B cell (primary cell): ENCODE results near the gene MYO1E. TPM values are rescaled to one million over a fixed set of nuclear protein-coding genes. Genes with fewer than 3 reads are reported as not detected.

Experiments
- ATAC-seq: fragments of 200-7000 bp; cut with Tn5 transposase; one replicate; pipeline ENCODE4 v1.10.0; 2021; ENCODE audit warnings: low read depth, mild to moderate bottlenecking, moderate number of reproducible peaks, moderate library complexity
- CTCF ChIA-PET: fragments of 350-600 bp; sonication (Branson Sonifier 250); formaldehyde crosslinking; loops from one replicate; lab custom pipeline; 2021; ENCODE audit warnings: antibody characterized with exemption, inconsistent platforms; lab: Charles Lee
- POLR2A ChIA-PET: fragments of 350-600 bp; sonication (Branson Sonifier 250); formaldehyde crosslinking; loops from one replicate; lab custom pipeline; 2021; ENCODE audit warnings: antibody characterized with exemption; lab: Charles Lee
- DNase-seq: peaks from one replicate; pipeline ENCODE4 v3.0.0; 2013
- H2AFZ ChIP-seq: 2 replicates; pipeline ENCODE4 v1.6.1; 2012; ENCODE audit warnings: mild to moderate bottlenecking, low read depth, low read length; ENCODE audit not compliant: insufficient read depth, poor library complexity, severe bottlenecking
- H3K27ac ChIP-seq, 2 donors: 1 replicate in 1 of 2; 2 replicates in 1 of 2; pipeline ENCODE4 v1.5.1; 2012 to 2013; ENCODE audit warnings: low read length in 2 of 2, mild to moderate bottlenecking in 2 of 2, moderate library complexity in 1 of 2
- H3K27me3 ChIP-seq, 4 experiments: fragments of 200-600 bp in 1 of 4; sonication (generic) in 1 of 4; replicated peaks in 1 of 4; 1 replicate in 2 of 4; 2 replicates in 2 of 4; pipeline versions ENCODE4 v1.6.1 to v1.7.0; 2013 to 2016; ENCODE audit warnings: low read length in 3 of 4, mild to moderate bottlenecking in 2 of 4, mixed read lengths in 1 of 4, moderate library complexity in 1 of 4; ENCODE audit not compliant: insufficient read depth in 4 of 4, control insufficient read depth in 3 of 4; ENCODE audit errors: control extremely low read depth in 1 of 4
- H3K36me3 ChIP-seq, 2 experiments: replicated peaks in 1 of 2; 1 replicate in 1 of 2; 2 replicates in 1 of 2; pipeline versions ENCODE4 v1.6.1 to v1.7.1; 2013; ENCODE audit warnings: low read length in 1 of 2; ENCODE audit not compliant: insufficient read depth in 2 of 2, control insufficient read depth in 1 of 2; ENCODE audit errors: control extremely low read depth in 1 of 2, extremely low read depth in 1 of 2
- H3K4me1 ChIP-seq, 2 donors: fragments of 200-600 bp in 1 of 2; sonication (generic) in 1 of 2; 1 replicate in 1 of 2; 2 replicates in 1 of 2; pipeline versions ENCODE4 v1.5.1 to v1.6.1; 2013 to 2017; ENCODE audit warnings: low read length in 2 of 2; ENCODE audit not compliant: control insufficient read depth in 2 of 2, insufficient read depth in 2 of 2
- H3K4me2 ChIP-seq: replicated peaks from 2 replicates; pipeline ENCODE3; 2012; ENCODE audit warnings: mild to moderate bottlenecking, low read depth, low read length; ENCODE audit not compliant: poor library complexity, severe bottlenecking
- H3K4me3 ChIP-seq, 5 experiments: fragments of 200-600 bp in 1 of 5; sonication (generic) in 1 of 5; 1 replicate in 3 of 5; 2 replicates in 2 of 5; pipeline versions ENCODE4 v1.5.1 to v1.7.0; 2011 to 2016; ENCODE audit warnings: low read length in 4 of 5, mild to moderate bottlenecking in 4 of 5, low read depth in 2 of 5, control low read depth in 1 of 5, moderate library complexity in 1 of 5; ENCODE audit not compliant: insufficient read depth in 1 of 5; ENCODE audit errors: control extremely low read depth in 1 of 5, extremely low read depth in 1 of 5
- H3K79me2 ChIP-seq: fragments of 200-600 bp; sonication (generic); one replicate; pipeline ENCODE4 v1.6.0; 2016; ENCODE audit warnings: low read length; ENCODE audit not compliant: control insufficient read depth, insufficient read depth
- H3K9ac ChIP-seq: fragments of 200-600 bp; sonication (generic); 2 replicates; pipeline ENCODE4 v1.6.1; 2017; ENCODE audit warnings: mild to moderate bottlenecking, low read length, moderate library complexity
- H3K9me3 ChIP-seq, 3 donors: one replicate each; pipeline versions ENCODE4 v1.6.1 to v1.7.1; 2013; ENCODE audit warnings: low read length in 2 of 3; ENCODE audit not compliant: control insufficient read depth in 2 of 3, insufficient read depth in 1 of 3; ENCODE audit errors: control extremely low read depth in 1 of 3
- H4K20me1 ChIP-seq: 2 replicates; pipeline ENCODE4 v1.6.0; 2012; ENCODE audit warnings: mild to moderate bottlenecking, low read length; ENCODE audit not compliant: insufficient read depth, control insufficient read depth, poor library complexity, severe bottlenecking
- H3K27ac Mint-ChIP-seq: one replicate; pipeline ENCODE4 v1.8.0; 2021; ENCODE audit warnings: mixed read lengths
- H3K27me3 Mint-ChIP-seq: one replicate; pipeline ENCODE4 v1.8.0; 2021; ENCODE audit warnings: mixed read lengths
- H3K4me1 Mint-ChIP-seq: one replicate; pipeline ENCODE4 v1.8.0; 2021; ENCODE audit warnings: mixed read lengths
- H3K4me3 Mint-ChIP-seq: one replicate; pipeline ENCODE4 v1.8.0; 2021; ENCODE audit warnings: mixed read lengths
- H3K9me3 Mint-ChIP-seq: one replicate; pipeline ENCODE4 v1.8.0; 2022; ENCODE audit warnings: mixed read lengths; ENCODE audit not compliant: insufficient read depth
- CTCF ChIP-seq: fragments of 200-600 bp; IDR thresholded peaks from one replicate; pipeline ENCODE4 v1.8.0; 2022; ENCODE audit warnings: antibody characterized with exemption, mild to moderate bottlenecking
- EZH2 ChIP-seq: IDR thresholded peaks from 2 replicates; pipeline ENCODE4 v1.6.1; 2012; ENCODE audit warnings: borderline replicate concordance, low read depth, mild to moderate bottlenecking, moderate library complexity, low read length; ENCODE audit not compliant: insufficient read depth, poor library complexity, severe bottlenecking
- WGBS: methylation state at CpG from one replicate; pipeline ENCODE4 v1.1.5; 2013; ENCODE audit warnings: missing lambda C conversion rate; ENCODE audit not compliant: insufficient coverage; 5-methylcytosine and 5-hydroxymethylcytosine counted together
- intact Hi-C: fragments of 100-400 bp; cut with micrococcal nuclease; formaldehyde crosslinking; loops from one replicate; pipeline ENCODE4 v1.10.0; 2022
- polyA plus RNA-seq: library from polyadenylated mRNA; depleted of rRNA; stranded (reverse); fragments of >200 nt; gene quantifications from 2 replicates; pipeline ENCODE4 v1.2.3, GENCODE V29; 2012
- total RNA-seq, 2 donors: library from RNA; stranded (reverse); fragments of 120-200 nt in 1 of 2; gene quantifications; 1 replicate in 1 of 2; 2 replicates in 1 of 2; pipeline versions ENCODE4 v1.2.3 to v1.2.4, GENCODE V29; 2013 to 2022

MYO1E gene
- total and polyA plus RNA-seq, 2 donors (not counting 1 experiment from before 2014, with no cell fraction given): 11.9 to 100.0 TPM

GRCh38 chr15:59396679-59397078 is 24.0 kb upstream of the MYO1E start:
- H3K4me1 Mint-ChIP-seq: peaks cover 74% of the 10 kb centered on the region
- ATAC-seq (no peak), DNase-seq (no peak)
- H3K4me3 Mint-ChIP-seq: no peak overlapping the region
- WGBS: no CpG with 5 or more reads among the region's 3 CpGs
- H3K27me3 Mint-ChIP-seq: no peaks in the 10 kb centered on the region
- TF ChIP-seq EZH2 (no peak), CTCF (no peak)
- no peak overlapping the region for H3K4me2 ChIP-seq
- H3K9me3 Mint-ChIP-seq: no peaks in the 10 kb centered on the region
- peak overlapping the region in 1 of 2 donors; percentile 19 for H3K27ac ChIP-seq
- no peaks in the 10 kb centered on the region for H3K79me2 ChIP-seq
- ChIA-PET CTCF (interaction anchor here (0.8 to 1.1 kb wide), 2 partner anchors 10 to 14 kb away, joined by 3 to 4 read pairs; no protein-coding TSS in a partner anchor), POLR2A (no interaction called here)
- no peaks in the 10 kb centered on the region for H3K36me3 ChIP-seq
- no peaks in the 10 kb centered on the region for H4K20me1 ChIP-seq
- peaks cover 71 to 80% of the 10 kb centered on the region in 2 donors for H3K4me1 ChIP-seq
- H2AFZ ChIP-seq: no peak overlapping the region
- H3K27ac Mint-ChIP-seq: peak overlapping the region; percentile 50
- no peak overlapping the region for H3K9ac ChIP-seq
- no peak overlapping the region for H3K4me3 ChIP-seq
- intact Hi-C loops: loop anchor here (5.0 kb wide), 1 partner anchor 44 kb away; no protein-coding TSS in a partner anchor
- H3K27me3 ChIP-seq: no peaks in the 10 kb centered on the region
- no peaks in the 10 kb centered on the region for H3K9me3 ChIP-seq

GRCh38 chr15:59396211-59396610 is 23.5 kb upstream of the MYO1E start:
- WGBS: 94% methylated on average over 2 of the region's 3 CpGs
- H4K20me1 ChIP-seq: no peaks in the 10 kb centered on the region
- no peak overlapping the region for H3K27ac ChIP-seq
- no peaks in the 10 kb centered on the region for H3K27me3 ChIP-seq
- DNase-seq: no peak
- no peaks in the 10 kb centered on the region for H3K79me2 ChIP-seq
- H3K9me3 ChIP-seq: no peaks in the 10 kb centered on the region
- intact Hi-C loops: loop anchor here (5.0 kb wide), 1 partner anchor 44 kb away; no protein-coding TSS in a partner anchor
- H3K4me1 ChIP-seq: peaks cover 66 to 76% of the 10 kb centered on the region in 2 donors
- Mint-ChIP-seq H3K4me1 (peaks cover 70% of the 10 kb centered on the region), H3K27ac (no peak overlapping the region), H3K9me3 (no peaks in the 10 kb centered on the region), H3K27me3 (no peaks in the 10 kb centered on the region), H3K4me3 (no peak overlapping the region)
- H3K4me3 ChIP-seq: no peak overlapping the region
- no peak overlapping the region for H3K4me2 ChIP-seq
- H3K9ac ChIP-seq: no peak overlapping the region
- no peak for ATAC-seq
- TF ChIP-seq EZH2 (no peak), CTCF (no peak)
- no peaks in the 10 kb centered on the region for H3K36me3 ChIP-seq
- no peak overlapping the region for H2AFZ ChIP-seq
- ChIA-PET CTCF (interaction anchor here (0.9 kb wide), 1 partner anchor 16 kb away, joined by 3 read pairs; no protein-coding TSS in a partner anchor), POLR2A (no interaction called here)
